IPS DF 4.7 (cell line): ENCODE data around the gene FGD4.
"Not testable (repeated sequence)": the region's sequence is repeated elsewhere in the genome, so short reads cannot be mapped to it uniquely, and the experiment has no call there.

ENCODE experiments used
- DNase-seq: peaks from one replicate; pipeline ENCODE4 v3.0.0-alpha.2; 2013; ENCODE audit warnings: low spot score; ENCODE audit errors: extremely low read depth

Gene FGD4

GRCh38 chr12:32559434-32559833 lies 160.1 kb downstream of the FGD4 start:
- no peak for DNase-seq

GRCh38 chr12:32560520-32560919 lies 161.2 kb downstream of the FGD4 start:
- no peak for DNase-seq

GRCh38 chr12:32561931-32562341 lies 162.6 kb downstream of the FGD4 start:
- DNase-seq = no peak

GRCh38 chr12:32562413-32562812 lies 163.1 kb downstream of the FGD4 start:
- DNase-seq = not testable (repeated sequence)

DNA sequence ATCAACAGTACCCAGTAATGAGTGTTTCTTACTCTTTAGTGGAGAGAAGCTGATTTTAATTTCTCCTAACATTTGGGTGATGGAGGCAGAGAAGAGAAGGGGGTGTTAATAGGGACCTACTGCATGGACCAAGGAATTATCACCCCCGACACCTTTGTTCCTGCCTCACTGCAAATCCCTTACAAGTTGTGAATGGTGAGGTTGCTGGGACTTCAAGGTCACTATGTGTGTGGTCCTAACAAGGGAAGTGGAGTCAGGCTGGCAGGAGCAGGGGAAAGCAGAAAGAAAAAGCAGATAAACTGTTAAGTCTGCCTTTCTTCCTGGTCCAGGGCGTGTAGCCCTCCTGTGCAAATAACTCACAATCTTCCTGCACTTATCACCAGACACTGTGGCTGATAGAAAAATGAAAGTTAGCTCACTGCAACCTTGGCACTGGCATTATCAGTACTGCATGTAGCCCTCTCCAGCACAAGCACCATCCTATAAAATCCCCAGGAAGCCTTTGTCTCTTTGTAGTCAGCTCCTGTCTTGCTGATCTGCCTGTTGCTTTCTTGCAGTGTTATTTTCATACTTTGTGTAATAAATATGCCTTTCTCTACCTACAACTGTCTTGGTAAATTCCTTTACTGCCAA lies 167.4 kb downstream of the FGD4 start:
- DNase-seq = no peak

DNA sequence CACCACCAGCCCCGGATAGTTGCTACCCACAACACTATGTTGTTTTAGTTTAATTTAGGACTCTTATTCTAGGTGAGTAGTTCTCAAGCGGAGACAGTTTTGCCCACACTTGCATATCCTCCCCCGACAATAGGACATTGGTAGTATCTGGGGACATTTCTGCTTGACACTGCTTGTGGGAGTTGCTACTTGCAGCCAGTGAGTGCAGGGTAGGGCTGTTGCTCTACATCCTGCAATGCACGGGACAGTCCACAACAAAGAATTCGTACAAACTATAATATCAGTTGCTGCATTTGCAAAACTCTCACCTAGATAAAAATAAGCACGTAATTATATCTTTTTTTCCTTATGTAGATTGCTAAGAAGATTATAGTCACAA lies 167.9 kb downstream of the FGD4 start:
- no peak for DNase-seq

DNA sequence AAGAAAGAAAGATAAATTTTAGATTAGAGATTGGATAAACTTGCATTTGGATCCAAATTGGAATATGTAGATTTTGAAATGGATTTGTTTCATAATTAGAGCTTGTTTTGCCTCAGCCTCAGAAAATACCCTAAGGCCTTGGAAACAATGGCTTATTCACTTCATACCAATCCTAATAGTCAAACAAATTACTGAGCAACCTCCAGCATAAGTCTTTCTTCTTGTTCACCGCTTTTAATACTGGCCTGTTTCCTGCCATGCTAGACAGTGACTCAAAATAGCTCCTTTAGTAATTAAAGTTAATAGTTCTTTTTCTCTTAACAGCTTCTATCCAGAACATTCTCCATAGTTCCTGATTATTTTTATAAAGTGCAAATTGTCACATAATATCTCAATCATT lies 168.9 kb downstream of the FGD4 start:
- DNase-seq = no peak

- no peak for DNase-seq
Observed at GRCh38 chr12:32569259-32569658, 169.9 kb downstream of the FGD4 start.

- DNase-seq = no peak
Observed at GRCh38 chr12:32574585-32574984, 175.2 kb downstream of the FGD4 start.

GRCh38 chr12:32577328-32577727 lies 178.0 kb downstream of the FGD4 start:
- no peak for DNase-seq

DNA sequence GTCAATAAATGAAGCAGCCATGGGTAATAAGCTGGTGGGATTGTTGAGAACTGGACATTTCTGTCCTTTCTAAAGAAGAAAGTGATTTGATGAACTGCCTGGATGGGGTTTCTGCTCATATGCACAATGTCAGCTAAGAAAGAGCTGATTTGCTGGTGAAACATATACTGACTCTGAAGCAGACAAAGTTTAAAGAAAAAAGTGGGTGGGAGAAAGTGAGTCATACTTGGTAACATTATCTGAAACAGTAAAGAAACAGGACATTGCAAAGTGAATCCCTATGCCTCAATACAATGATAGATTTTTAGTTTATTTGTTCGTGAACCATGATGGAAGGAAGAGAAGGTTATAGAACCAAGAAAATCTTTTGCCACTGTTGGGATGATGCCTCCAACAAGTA lies 184.2 kb downstream of the FGD4 start:
- no peak for DNase-seq

DNA sequence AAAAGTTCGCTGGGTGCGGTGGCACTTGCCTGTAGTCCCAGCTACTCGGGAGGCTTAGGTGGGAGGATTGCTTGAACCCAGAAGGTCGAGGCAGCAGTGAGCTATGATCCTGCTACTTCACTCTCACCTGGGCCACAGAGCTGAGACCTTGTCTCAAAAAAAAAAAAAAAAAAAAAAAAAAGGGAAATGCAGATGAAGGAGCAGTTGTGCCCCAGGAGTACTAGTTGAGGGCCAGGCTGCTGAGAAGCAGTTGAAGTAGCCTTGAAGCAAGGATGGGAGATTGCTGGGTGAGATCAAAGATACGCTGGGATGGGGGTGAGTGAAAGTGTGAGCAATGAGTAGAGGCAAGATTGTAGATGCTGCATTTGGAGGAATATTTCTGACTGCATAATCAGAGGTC lies 186.3 kb downstream of the FGD4 start:
- DNase-seq = no peak

DNA sequence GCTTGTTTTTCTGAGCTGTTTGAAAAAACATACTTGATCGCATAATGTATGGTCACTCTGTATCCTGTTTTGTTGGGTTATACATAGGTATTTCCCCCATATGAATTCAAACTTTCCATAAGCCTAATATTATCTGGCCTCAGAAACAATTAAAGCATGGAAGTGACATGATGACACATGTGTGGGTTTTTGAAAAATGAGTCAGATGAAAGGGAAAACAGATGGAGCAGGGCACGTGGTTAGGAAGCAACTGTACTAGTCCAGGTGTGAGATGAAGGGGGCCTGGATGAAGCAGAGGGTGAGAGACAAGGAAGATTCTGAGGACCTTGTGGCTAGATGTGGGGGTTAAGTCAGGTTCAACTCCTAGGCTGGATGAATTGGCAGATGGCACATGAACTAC lies 187.0 kb downstream of the FGD4 start:
- DNase-seq = no peak

- no peak for DNase-seq
Observed at GRCh38 chr12:32587581-32588495, 188.5 kb downstream of the FGD4 start.

GRCh38 chr12:32588604-32589003 lies 189.2 kb downstream of the FGD4 start:
- no peak for DNase-seq

DNA sequence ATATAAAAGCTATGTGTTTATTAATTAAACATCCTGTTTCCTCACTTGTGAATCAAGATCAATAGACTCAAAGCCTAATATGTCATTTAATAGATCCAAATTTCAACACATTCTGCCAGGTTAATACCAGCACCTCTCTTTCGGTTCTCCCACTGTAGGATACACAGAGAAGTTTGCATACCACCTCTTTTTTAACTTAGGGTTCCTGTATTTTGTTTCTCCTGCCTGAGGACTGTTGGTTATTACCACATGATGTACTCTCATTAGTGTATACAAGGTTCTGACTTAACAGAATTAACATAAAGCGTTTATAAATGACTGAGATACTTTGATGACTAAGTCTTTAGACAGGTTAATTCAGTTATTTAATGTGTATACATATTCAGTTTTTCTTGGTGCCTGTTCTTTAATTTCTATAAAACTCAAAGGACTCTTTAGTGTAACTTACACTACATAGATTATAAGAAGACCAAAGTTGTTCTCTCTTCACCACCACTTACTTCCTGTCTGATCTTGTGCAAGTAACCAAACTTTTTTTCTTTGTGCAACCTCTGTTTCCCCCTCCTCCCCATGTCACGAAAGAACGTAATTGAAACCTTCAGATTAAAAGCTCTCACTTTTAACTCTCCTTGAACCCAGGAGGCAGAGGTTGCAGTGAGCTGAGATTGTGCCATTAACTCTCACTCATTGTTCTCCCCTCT lies 190.0 kb downstream of the FGD4 start:
- DNase-seq = no peak

- no peak for DNase-seq
Observed at GRCh38 chr12:32595251-32595650, 195.9 kb downstream of the FGD4 start.

GRCh38 chr12:32596030-32596429 lies 196.7 kb downstream of the FGD4 start:
- no peak for DNase-seq

DNA sequence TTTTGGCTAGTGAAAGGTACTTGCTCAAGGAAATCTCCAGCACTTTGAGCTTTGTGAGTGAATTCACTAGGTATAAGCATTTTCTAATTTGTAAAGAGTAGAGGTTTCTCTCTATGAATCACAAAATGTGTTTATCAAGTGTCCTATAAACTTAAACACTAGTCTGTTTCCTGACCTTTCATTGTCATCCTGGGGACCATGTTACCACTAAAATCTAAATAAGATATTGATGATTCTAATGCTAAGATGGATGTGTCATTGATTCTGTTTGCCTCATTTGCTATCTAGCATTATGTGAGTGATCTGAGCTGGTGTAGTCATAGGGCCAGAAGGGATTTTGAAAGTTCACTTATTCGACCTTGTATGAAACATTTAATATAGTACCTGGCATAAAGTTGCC lies 199.3 kb downstream of the FGD4 start:
- DNase-seq = no peak

DNA sequence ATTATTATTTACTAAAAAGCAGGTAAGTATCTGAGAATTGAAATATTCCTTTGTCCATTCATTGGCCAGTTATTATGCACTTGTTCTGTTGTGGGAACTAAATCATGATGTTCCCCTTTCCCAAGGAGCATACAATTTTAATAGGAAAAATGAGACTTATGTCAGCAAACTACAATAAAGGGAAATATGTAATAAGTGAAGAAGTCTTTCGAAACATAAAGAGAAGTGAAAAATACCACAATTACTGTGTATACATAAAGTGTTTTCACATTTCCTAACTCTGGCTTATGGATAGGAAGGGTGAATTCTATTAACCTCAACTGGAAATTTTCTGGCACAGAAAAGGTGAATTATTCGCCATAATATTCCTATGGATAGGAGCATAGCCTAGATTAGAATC lies 201.3 kb downstream of the FGD4 start:
- DNase-seq = no peak

DNA sequence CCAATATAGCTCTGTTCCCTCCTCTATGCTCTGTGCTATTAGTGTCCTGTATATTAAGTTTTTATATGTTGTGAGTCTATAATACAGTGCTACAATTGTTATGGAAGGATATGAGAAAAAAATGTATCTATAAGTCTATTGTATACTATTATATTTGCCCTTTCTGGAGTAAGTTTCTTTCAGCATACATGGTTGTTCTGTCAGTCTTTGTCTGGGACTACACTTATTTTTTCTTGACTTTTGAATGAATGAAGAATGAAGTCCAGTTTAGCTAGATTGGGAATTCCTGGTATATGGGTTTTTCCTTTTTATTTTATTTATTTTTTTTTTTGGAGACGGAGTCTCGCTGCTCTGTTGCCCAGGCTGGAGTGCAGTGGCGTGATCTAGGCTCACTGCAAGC lies 203.7 kb downstream of the FGD4 start:
- DNase-seq = no peak

- DNase-seq = no peak
Observed at GRCh38 chr12:32603858-32604257, 204.5 kb downstream of the FGD4 start.
